ENCODE results near the gene HOXB5. TPM values are rescaled to one million over a fixed set of nuclear protein-coding genes. Genes with fewer than 3 reads are reported as not detected.
A peak's percentile ranks its signal among the peaks of the same experiment; 100 is the strongest.

The HOXB5 gene
- total RNA-seq, 1 experiment from 2014 or later: 0.06 TPM

DNA sequence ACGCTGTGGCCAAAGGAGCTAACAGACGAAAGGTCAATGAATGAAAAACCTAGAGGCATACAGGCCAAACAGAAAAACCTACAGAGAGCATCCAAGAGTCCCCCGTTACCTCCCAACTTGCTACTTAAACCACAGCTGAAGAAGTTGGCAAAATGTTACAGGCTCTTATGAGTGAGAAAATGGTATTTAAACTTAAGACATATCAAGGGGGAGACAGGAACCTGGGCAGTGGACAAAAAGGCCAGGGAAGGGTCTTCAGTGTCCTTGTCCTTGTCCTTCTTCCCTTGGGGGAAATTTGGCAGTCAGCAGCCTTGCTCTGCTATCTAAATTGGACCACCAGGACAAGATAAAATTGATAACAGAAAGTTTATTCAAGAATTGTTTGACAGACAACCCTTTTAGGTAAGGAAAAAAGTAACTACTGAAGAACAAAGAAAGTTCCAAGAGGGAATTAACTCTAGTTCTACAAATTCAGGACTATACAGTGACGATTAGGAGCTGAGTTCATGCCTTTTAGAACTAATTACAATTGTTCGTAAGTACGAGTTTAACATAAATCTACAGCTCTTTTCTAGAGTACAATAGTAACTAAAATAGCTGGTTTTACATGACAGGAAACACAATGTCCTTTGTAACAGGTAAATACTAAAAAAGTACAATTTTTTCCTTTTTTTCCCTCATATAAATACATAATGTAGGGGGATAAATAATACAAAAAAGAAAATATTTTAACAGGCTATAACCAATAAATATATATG, 44.9 kb downstream of the HOXB5 start:
- no peak for DNase-seq (ENCODE audit: low read depth)

DNA sequence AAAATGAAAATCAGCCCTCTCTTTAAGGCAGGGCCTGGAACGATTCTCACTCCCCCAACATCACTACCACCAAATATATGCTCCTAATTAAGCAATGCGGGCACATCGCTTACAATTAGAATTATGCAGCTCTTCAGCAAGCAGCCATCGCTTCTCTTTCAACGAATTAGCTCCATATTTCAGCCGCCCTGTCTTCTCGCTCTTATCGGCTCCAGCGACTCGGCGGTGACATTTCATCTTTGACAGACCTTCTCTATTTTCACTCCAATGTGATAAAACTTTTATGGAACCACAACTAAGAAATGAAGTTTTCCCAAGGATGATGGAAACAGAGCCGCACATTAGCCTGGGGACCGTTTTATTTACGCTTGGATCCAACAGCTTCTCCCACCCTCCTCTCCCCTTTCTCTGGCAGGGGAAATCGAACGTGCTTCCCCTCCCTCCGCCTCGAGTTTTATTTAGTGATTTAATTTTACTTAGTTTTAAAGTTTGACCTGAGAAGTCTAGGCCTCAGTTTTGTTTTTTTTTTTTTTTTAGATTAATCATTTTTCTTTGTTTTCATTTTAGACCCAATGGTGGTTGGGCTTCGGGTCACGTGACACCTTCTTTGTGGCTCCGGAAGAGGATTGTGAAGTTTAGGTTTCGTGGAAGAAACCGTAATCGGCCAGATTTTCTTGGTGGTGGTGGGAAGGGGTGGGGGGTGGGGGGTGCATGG, 45.6 kb downstream of the HOXB5 start:
- no peak for DNase-seq (ENCODE audit: low read depth)

DNA sequence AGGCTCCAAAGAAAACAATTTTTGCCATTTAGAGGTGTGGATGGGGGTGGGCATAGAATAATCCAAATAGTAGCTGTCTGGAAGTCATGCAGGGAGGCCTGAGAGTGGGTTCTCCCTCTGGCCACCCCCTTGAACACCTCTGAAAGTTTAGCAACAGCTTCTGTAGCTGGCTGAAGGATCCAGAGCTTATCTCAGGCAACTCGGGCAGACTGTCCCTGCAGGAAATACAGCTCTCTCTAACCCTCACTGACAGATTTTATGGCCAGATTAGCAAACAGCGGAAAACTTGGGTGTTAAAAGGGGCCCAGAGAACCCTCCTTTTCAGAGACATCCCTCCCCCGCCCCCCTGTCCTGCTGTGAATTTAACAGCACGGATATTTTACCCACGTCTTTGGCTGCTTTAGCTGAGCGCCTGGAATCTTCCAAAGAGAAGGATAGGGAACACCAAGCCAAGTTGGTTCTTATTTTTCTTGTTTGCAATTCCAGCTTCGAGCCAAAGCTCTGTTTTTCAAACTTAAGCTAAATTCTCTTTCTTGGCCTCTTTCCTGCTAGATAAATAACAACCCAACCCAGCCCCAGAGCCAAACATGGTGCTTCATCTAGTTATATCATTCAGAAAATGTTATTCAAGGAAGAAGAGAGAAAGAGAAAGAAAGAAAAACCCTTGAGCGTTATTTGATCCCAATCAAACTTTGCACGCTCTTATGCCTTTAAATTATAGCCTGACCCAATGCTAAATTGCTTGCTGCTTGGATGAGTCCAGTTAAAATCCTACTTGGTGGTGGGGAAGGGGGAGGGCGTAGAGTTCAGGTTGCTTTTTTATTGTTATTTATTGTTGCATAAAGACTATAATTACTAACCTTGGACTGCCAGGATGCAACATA, 46.4 kb downstream of the HOXB5 start:
- DNase-seq (ENCODE audit: low read depth): no peak

DNA sequence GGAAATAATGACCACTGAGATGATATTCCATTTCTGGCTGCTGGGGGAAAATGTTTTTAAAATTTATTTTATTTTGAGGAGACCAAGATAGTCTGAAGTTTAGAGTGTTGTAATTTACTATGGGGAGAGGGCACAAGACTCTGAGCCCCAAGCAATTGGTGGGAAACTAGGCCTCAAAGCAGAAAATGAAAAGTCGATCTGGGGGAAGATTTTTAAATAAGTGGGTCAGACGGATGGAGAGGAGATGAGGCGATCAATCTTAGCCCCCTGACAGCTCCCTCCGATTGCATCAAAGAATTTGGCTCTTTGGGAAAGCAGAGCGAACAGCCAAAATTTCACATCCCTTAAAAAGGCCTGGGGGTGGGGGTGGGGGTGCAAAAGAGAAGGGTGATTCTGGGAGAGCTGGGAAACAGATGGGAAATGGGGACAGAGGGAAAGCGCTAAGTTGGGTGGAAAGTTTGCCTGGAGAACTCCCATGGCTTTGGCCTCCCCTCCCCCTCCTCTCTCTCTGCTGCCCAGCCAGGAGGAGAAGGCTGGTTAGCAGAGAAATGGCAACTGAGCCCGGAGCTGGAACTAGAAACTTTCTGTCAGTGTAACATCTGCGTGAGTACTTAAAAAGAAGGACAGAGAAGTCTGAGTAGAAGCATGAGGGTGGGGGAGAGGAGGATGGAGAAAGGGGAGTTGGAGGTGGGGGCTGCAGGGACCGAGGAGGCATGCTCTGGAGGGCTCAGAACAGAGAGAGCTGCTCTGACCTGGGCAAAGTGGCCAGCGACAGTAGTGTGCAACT, 47.2 kb downstream of the HOXB5 start:
- DNase-seq (ENCODE audit: low read depth): no peak

DNA sequence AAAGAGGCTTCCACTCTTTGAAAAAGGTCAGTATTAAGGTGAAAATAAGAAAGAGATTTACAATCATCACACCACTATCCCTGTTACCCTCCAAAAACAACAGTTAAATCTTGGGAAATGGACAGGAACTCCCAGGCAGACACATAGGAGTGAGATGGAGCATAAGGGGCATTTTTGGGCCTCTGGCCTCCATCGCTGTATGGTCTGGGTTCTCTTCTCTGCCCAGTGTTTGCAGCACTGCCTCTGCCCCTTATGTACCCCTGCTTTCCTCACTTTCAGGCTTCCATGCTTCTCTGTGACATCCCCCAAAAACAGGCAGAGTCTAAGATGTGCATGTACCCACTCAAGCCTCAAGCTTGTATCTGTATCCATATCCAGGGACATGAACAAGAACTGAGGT, 48.0 kb downstream of the HOXB5 start:
- DNase-seq (ENCODE audit: low read depth): no peak

DNA sequence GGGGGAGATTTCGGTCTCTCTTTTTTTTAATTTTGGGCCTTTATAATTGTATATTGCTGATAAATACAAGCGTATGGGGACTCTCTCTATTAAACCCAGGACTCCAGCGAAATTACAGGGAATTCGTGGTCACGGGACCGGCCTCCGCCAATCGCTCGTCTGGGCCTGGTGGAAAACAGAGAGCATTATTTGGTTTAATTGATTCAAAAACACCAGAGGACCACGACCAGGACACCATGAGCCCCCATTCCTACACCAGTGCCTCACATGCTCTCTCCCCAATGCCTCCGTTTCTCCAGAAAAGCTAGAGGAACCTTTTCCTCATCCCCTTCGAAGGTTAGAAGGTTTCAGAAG, 48.6 kb downstream of the HOXB5 start, which contains the start of gene HOXB2:
Gene HOXB2 (minus strand): TSS at position 88 of the 354 bp plus-strand sequence. CDS start 198 bp downstream, outside the sequence.
- peak; percentile 46 for DNase-seq (ENCODE audit: low read depth)

DNA sequence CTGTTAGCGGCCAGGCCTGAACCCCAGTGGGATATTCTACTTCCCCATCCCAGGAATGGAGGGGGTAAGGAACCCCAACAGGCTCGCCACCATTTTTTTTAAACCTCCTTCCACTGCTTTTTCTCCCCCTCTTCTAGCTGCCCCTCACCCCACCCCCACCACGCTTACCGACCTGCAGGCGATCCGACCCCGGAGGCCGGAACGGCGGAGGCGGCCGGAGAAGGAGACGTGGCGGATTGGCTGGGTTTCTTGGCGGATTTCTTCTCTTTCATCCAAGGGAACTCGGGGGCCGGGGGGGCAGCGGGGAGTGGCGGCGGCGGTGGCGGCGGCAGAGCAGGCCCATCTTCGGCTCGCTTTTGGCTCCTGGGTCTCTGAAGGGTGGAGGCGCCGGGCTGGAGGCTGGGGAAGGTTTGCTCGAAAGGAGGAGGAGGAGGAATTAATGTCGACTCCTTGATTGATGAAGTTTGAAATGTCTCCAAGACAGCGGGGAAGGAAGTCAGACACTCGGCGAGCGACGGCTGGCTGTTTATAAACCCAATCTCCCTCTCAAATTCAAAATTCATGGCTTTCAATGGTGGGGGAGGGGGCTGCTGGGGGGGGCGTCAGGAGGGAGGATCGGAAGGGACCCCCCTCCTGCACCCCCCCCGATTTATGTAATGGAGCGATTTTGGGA, 49.1 kb downstream of the HOXB5 start:
- peak; percentile 61 for DNase-seq (ENCODE audit: low read depth)

DNA sequence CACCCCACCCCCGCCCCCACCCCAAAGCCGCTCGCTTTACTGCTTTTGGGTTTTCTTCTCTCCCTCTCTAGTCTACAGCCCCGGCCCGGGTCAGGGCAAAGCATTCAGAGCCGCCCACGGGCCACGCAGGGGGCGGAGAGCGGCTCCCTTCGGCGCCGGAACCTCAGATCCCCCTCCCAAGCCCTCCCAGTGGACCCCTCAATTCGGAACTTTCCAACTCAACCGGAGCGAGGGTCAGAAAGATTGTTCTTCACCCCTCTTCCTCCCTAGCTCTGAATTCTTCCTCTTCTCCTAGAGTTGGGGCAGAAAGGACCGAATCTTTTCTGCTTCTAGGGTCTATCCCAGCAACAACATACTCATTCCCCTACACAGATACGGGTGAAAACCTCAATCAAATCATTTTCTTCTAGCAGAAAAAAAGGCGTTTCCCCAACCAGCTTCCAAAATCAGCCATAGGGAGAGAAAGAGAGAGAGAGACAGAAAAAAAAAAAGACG, 49.7 kb downstream of the HOXB5 start:
- DNase-seq (ENCODE audit: low read depth): no peak

DNA sequence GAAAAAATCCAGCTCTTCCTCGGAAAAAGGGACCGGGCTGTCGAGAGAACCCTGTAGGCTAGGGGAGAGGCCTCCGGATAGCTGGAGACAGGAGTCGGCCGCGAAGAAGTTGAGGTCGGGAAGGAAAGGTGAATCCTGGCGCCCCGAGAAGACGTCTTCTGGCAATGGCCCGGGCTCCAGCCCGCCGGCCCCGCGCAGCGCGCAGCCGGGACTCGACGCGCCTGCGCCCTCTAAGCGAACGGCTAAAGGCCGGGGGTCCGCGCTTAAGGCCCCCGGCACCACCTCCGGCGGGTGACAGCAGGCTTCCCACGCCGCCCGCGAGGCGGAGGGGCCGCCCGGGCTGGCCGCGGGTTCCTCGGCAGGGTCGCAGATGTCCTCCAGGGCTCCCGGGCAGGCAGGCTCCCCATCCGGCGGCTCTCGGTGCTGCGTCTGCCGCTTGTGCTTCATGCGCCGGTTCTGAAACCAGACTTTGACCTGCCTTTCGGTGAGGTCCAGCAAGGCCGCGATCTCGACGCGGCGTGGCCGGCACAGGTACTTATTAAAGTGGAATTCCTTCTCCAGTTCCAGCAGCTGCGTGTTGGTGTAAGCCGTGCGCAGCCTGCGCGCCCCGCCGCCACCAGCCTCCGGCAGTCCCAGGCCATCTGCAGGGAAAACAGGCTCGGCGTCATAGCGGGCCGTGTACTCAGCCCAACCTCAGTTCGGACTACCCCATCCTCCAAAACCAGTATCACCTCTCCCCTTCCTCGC, 50.3 kb downstream of the HOXB5 start:
- peak; percentile 59 for DNase-seq (ENCODE audit: low read depth)

DNA sequence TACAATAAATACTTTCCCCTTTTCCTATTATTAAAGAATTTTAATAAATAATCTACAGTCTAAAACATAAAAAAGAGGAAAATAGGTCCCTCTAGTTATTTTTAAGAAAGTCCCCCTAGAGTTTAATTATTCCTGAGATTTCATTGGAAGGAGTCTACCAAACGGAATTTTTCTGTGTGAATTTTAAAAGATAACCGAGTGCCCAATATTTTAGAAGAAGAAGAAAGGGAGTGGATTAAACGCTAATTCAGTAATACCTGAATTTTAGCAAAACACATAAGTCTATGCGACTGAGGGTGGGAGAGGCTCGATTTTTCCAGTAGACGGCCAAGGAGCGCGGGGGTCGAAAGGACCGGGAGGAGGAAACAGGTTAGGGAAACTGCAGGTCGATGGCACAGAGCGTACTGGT, 50.9 kb downstream of the HOXB5 start:
- no peak for DNase-seq (ENCODE audit: low read depth)

DNA sequence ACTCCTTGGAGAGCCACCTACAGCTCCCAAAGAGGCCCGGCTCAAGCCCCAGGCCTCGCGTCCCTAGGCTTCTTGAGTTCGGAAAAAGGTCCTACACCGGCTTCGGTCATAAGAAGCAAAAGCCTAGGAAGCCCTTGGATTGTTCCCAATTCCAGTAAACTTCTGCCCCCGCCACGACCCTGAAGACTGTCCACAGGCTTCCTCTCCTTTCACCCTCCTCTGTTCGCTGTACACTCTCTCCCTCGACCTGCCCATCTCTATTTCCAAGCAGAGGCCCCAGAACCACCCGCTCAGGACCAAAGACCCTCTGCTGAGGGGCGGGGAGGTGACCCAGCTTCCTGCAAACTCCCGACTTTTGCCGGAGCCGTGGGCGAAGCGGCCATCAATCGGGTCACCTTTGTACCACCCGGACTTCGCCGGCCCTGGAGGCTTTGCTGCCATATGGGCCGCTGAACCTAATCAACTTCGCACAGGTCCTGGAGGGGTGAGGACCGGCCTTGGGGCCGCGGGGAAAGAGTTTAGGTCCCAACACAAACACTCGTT, 51.4 kb downstream of the HOXB5 start:
- peak; percentile 42 for DNase-seq (ENCODE audit: low read depth)

DNA sequence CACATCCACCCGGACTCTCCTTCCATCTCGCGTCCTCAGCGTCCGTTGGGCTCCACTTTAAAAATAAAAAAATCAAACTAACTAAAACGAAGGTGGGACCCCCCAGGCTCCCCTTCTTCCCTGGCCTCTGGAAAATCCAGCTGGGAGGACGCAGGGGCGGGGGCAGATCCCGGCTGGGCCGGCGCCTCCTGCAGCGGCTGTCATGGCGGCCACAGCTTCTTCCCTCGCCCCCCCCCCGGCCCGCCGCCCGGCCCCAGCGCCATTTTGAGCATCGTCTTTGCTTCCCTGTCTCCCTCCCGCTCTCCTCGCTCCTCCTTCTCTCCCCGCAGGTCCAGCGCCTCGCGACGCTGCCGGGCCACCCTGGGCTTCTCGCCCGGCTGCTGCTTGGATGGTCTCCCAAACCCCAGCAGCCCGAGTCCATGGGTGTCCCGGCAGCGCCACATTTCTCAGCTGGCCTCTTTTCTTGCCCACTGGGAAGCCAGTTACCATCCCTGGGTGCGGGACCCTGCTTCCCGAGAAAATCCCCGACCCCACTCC, 51.9 kb downstream of the HOXB5 start:
- peak; percentile 76 for DNase-seq (ENCODE audit: low read depth)

Other genes starting within 250 kb of the HOXB5 start
- 0.17 TPM in 1 of 2 replicates, not detected in the other for gene SKAP1, start 163.6 kb downstream of the HOXB5 start, total RNA-seq (2014; rRNA removed; shearing (Covaris generic))
- not detected in 2 replicates for gene HOXB1, start 62.8 kb downstream of the HOXB5 start, total RNA-seq (2014; rRNA removed; shearing (Covaris generic))
- gene HOXB2, start 48.7 kb downstream of the HOXB5 start, total RNA-seq (2014; rRNA removed; shearing (Covaris generic)): 1.3 and 15.9 TPM in 2 replicates
- 0.68 and 2.5 TPM in 2 replicates for gene HOXB4, start 15.4 kb downstream of the HOXB5 start, total RNA-seq (2014; rRNA removed; shearing (Covaris generic))
- 1.3 and 3.1 TPM in 2 replicates for gene HOXB3, start 3.5 kb downstream of the HOXB5 start, total RNA-seq (2014; rRNA removed; shearing (Covaris generic))
- gene HOXB6, start 11.2 kb upstream of the HOXB5 start, total RNA-seq (2014; rRNA removed; shearing (Covaris generic)): 2.4 and 6.7 TPM in 2 replicates
- 10.6 and 13.2 TPM in 2 replicates for gene HOXB7, start 17.2 kb upstream of the HOXB5 start, total RNA-seq (2014; rRNA removed; shearing (Covaris generic))
- 6.9 and 12.4 TPM in 2 replicates for gene HOXB8, start 21.5 kb upstream of the HOXB5 start, total RNA-seq (2014; rRNA removed; shearing (Covaris generic))
- 4.7 and 10.6 TPM in 2 replicates for gene HOXB9, start 32.6 kb upstream of the HOXB5 start, total RNA-seq (2014; rRNA removed; shearing (Covaris generic))
- gene PRAC1, start 128.7 kb upstream of the HOXB5 start, total RNA-seq (2014; rRNA removed; shearing (Covaris generic)): not detected in 2 replicates
- gene PRAC2, start 129.4 kb upstream of the HOXB5 start, total RNA-seq (2014; rRNA removed; shearing (Covaris generic)): not detected in 2 replicates
- gene HOXB13, start 135.0 kb upstream of the HOXB5 start, total RNA-seq (2014; rRNA removed; shearing (Covaris generic)): 2.5 and 3.2 TPM in 2 replicates
- not detected in 2 replicates for gene TTLL6, start 223.4 kb upstream of the HOXB5 start, total RNA-seq (2014; rRNA removed; shearing (Covaris generic))
- 11.0 and 20.9 TPM in 2 replicates for gene CALCOCO2, start 237.3 kb upstream of the HOXB5 start, total RNA-seq (2014; rRNA removed; shearing (Covaris generic))

All from Daoy (cell line).